Neuron (in vitro differentiated cells): ENCODE results near the gene SORCS3.

Experiments
- H2AFZ ChIP-seq: one replicate; pipeline ENCODE4 v1.6.1; 2013; ENCODE audit warnings: low read depth, mild to moderate bottlenecking, inconsistent platforms, low read length, moderate library complexity
- H3K27me3 ChIP-seq: one replicate; pipeline ENCODE4 v1.6.1; 2013; ENCODE audit warnings: low read length; ENCODE audit not compliant: insufficient read depth
- H3K36me3 ChIP-seq: one replicate; pipeline ENCODE4 v1.6.1; 2013; ENCODE audit warnings: low read length; ENCODE audit not compliant: insufficient read depth
- H3K4me1 ChIP-seq: one replicate; pipeline ENCODE4 v1.6.1; 2013; ENCODE audit warnings: low read length; ENCODE audit not compliant: insufficient read depth
- H3K4me3 ChIP-seq: 2 replicates; pipeline ENCODE4 v1.5.1; 2013; ENCODE audit warnings: mild to moderate bottlenecking, low read length, moderate library complexity
- H3K9me3 ChIP-seq: one replicate; pipeline ENCODE4 v1.6.1; 2013; ENCODE audit warnings: low read length

SORCS3 gene

DNA sequence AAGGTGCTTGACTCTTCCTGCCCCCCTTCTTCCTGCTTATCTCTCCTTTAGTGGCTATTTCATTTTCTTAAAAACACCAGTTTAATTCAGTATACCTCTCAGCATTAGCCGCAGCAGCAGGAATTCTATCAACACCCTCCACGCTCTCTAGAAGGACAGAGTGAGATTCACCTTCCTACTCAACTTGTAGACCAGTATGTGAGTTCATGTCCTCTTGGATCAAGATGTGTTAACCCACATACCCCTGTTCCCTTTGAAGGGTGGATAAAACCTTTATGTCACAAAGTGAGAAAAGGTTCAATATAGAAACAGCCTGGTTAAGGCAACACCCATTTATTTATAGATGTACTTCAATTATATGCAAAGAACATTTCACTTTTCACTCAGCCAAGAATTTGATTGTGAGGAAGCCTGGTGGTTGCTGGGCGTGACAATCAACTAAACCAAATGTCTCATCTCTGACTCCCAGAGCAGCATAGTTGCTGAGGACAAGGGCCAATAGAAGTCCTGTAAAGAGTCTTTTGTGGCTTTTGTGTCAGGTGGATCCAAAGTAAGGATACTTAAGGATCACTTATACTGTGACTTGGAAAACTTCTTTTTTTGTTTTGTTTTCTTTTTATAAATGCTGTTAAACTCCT is 617.1 kb downstream of the SORCS3 start:
- Histone ChIP-seq H3K36me3 (no peaks in the 10 kb centered on the region), H2AFZ (no peak overlapping the region), H3K4me1 (no peaks in the 10 kb centered on the region), H3K4me3 (no peak overlapping the region), H3K9me3 (no peaks in the 10 kb centered on the region), H3K27me3 (no peaks in the 10 kb centered on the region)

DNA sequence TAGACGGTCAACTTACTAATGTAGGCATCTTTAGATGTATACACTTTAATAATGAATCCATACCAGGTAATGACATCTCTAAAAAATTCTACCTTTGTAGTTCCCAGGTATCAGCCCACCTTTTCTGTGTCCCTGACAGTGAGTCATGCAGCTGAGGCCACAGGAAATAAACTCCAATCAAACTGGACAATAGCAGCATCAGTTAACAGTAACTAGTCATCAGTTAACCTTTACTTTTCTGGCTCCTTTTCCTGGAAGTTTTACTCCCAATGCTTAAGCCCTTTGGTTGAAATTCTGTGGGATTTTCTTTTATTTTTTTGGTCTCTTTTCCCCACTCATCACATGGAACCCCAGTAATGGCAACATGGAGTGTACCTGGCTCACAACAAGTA is 617.6 kb downstream of the SORCS3 start:
- no peak overlapping the region for H2AFZ ChIP-seq
- H3K9me3 ChIP-seq: no peaks in the 10 kb centered on the region
- H3K27me3 ChIP-seq: no peaks in the 10 kb centered on the region
- H3K4me3 ChIP-seq: no peak overlapping the region
- H3K36me3 ChIP-seq: no peaks in the 10 kb centered on the region
- no peaks in the 10 kb centered on the region for H3K4me1 ChIP-seq

DNA sequence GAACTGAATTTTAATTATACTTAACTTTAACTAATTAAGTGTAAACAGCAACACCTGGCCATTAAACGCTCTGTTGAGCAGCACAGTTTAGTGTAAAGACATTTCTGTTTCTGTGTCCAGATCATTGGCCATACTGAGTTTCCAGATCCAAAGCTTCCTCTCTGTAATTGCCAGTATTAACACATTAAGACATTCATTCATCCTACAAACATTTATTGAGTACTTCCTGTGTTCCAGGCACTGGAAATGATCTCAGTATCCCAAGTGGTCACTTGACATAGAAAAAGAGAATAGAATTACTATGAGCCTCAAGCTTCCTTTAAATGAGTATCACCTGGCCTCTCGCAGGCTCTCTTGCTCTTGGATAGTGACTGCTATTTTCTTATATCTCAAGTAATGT is 618.1 kb downstream of the SORCS3 start:
- H3K4me3 ChIP-seq: no peak overlapping the region
- no peaks in the 10 kb centered on the region for H3K27me3 ChIP-seq
- H3K36me3 ChIP-seq: no peaks in the 10 kb centered on the region
- no peak overlapping the region for H2AFZ ChIP-seq
- no peaks in the 10 kb centered on the region for H3K9me3 ChIP-seq
- no peaks in the 10 kb centered on the region for H3K4me1 ChIP-seq

DNA sequence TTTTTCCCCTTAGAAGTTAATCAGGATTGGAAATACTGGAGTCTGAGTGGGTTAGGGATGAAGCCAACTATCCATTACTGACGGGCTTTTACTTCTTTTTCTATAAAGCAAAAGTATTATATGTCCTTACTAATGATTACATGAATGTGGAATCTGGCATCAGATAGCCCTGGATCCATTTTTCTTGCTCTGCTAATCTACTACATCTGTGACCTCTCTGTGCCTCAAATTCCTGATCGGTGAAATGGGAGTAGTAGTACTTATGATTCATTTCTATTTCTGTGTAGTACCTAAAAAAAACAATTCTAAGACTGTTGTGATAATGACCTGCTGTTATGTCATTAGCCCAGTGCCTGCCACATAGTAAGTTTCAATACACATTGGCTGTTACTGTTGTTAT is 621.6 kb downstream of the SORCS3 start:
- Histone ChIP-seq H3K27me3 (no peaks in the 10 kb centered on the region), H3K36me3 (no peaks in the 10 kb centered on the region), H2AFZ (no peak overlapping the region), H3K4me3 (no peak overlapping the region), H3K9me3 (no peaks in the 10 kb centered on the region), H3K4me1 (no peaks in the 10 kb centered on the region)

DNA sequence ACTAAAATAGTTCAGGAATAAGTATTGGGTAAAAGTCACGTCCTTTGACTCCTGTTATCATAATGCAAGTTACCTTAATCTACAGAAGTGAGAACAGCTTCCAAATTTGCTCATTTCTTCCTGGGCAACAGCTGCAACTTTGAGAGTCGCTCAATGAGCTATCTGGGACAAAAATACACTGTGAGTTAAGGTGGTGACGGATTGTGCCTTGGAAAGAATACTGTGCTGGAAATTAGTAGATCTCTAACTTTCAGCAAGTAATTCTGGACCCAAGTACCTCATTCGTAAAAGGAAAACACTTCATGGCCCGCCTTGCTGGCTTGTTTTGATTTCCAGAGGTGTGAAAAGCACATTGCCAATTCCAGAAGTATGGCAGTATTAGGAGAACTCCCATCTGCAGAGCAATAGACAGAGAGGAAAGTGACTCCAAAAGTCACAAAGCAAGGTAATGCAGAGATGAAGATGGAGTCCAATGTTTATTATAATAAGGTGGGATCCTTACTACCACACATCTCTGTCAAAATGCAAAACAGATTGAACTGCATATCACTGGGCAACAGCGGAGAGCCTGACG is 626.0 kb downstream of the SORCS3 start:
- no peak overlapping the region for H2AFZ ChIP-seq
- H3K9me3 ChIP-seq: no peaks in the 10 kb centered on the region
- no peaks in the 10 kb centered on the region for H3K36me3 ChIP-seq
- H3K27me3 ChIP-seq: no peaks in the 10 kb centered on the region
- no peak overlapping the region for H3K4me3 ChIP-seq
- no peaks in the 10 kb centered on the region for H3K4me1 ChIP-seq

DNA sequence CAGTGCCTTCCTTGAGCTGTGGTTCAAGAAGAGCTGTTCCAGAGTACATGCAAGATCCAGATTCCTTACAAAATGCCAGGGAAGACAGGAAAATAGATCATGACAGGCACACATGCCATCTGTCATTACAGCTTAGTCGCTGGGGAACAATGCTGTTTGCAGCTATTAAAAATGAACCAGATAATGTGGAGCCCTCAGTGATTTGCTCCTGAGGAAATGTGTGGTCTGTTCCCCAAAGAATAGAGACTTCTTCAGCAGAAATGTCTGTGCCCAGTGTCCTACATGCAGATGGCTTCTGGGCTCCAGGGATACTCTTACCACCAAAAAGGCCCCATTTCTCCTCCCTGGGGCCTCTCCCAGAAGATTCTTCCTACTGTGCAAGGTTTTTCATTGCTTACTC is 627.9 kb downstream of the SORCS3 start:
- no peaks in the 10 kb centered on the region for H3K9me3 ChIP-seq
- H3K4me1 ChIP-seq: no peaks in the 10 kb centered on the region
- no peak overlapping the region for H3K4me3 ChIP-seq

DNA sequence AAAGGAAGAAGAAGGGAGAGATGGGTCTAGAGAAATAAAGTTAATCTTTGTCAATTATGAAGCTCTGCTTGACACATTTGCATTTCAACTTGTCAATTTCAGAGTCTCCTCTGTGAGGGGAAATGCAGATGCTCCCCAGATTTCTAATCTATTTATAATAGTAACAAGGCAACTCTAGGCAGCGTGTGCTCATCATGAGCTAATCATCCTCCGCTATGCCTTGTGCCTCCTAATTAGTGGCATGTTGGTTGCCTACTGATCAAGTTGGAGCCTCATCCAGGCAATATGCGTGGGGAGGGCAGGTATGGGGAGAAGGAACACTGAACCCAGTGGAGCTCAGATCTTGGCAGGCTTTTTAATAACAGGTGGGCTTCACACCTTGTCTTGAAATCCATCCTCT is 628.6 kb downstream of the SORCS3 start:
- no peaks in the 10 kb centered on the region for H3K27me3 ChIP-seq
- no peaks in the 10 kb centered on the region for H3K36me3 ChIP-seq
- no peaks in the 10 kb centered on the region for H3K4me1 ChIP-seq
- H3K9me3 ChIP-seq: no peaks in the 10 kb centered on the region
- H3K4me3 ChIP-seq: no peak overlapping the region
- no peak overlapping the region for H2AFZ ChIP-seq

More for the DNA sequence above, 627.9 kb downstream of the SORCS3 start:
- Histone ChIP-seq H3K27me3 (no peaks in the 10 kb centered on the region), H3K36me3 (no peaks in the 10 kb centered on the region), H2AFZ (no peak overlapping the region)

DNA sequence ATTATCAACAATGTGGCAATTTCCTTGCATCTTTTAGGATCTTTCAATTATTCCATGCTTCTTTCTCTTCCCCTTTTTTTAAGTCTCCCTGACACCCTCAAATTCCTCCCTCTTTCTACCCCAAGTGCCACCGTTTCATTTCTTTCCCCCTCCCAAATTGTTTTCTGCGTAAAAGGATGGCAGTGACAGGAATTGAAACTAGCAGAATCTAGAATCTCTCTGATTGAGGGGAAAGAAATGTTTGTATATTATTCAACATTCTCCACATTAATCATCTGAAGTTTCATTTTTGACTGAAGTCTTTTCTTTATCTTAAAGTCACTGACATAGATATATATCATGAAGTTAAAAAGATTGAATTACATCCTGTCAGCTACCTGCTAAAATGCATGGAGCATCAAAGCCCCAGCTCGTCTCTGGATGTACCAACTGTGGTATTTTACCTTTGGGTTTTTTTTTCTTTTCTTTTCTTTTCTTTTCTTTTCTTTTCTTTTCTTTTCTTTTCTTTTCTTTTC is 633.5 kb downstream of the SORCS3 start:
- no peaks in the 10 kb centered on the region for H3K27me3 ChIP-seq
- no peaks in the 10 kb centered on the region for H3K9me3 ChIP-seq
- H3K4me1 ChIP-seq: no peaks in the 10 kb centered on the region
- no peak overlapping the region for H2AFZ ChIP-seq
- H3K36me3 ChIP-seq: no peaks in the 10 kb centered on the region
- no peak overlapping the region for H3K4me3 ChIP-seq

DNA sequence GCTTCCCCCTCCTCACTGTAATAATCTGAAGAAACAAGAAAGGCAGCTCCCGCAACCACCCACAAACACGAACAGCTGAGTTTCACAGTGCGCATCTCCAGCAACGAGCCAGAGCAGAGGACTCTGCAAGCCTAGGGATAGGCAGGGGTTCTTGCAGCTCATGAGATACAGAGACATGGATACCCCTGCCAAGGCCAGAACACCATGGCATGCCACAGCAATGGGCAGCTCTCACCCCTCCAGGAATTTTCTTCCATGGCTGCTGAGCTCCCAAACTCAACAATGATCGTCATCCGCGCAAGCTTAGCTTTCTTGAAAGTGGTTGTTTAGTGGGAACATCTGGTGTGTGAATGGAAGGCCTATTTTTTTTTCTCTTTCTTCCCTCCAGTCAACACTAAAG is 637.3 kb downstream of the SORCS3 start:
- H3K9me3 ChIP-seq: no peaks in the 10 kb centered on the region
- H3K4me1 ChIP-seq: no peaks in the 10 kb centered on the region
- no peaks in the 10 kb centered on the region for H3K36me3 ChIP-seq
- H2AFZ ChIP-seq: no peak overlapping the region
- H3K4me3 ChIP-seq: no peak overlapping the region
- H3K27me3 ChIP-seq: no peaks in the 10 kb centered on the region

DNA sequence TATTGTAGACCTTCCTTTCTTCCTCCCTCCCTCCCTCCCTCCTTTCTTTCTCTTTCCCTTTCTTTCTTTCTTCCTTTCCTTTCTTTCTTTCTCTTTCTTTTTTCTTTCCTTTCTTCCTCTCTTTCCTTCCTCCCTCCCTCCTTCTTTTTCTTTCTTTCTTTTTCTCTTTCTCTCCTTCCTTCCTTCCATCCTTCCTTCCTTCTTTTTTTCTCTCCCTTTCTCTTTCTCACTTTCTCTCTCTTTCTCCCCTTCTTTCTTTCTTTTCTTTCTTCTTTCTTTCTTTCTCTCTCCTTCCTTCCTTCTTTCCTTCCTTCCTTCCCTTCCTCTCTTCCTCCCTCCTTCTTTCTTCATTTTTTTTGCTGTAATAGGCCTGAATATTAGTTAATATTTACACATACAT is 638.0 kb downstream of the SORCS3 start:
- Histone ChIP-seq H2AFZ (no peak overlapping the region), H3K9me3 (no peaks in the 10 kb centered on the region), H3K36me3 (no peaks in the 10 kb centered on the region), H3K27me3 (no peaks in the 10 kb centered on the region), H3K4me3 (no peak overlapping the region), H3K4me1 (no peaks in the 10 kb centered on the region)

DNA sequence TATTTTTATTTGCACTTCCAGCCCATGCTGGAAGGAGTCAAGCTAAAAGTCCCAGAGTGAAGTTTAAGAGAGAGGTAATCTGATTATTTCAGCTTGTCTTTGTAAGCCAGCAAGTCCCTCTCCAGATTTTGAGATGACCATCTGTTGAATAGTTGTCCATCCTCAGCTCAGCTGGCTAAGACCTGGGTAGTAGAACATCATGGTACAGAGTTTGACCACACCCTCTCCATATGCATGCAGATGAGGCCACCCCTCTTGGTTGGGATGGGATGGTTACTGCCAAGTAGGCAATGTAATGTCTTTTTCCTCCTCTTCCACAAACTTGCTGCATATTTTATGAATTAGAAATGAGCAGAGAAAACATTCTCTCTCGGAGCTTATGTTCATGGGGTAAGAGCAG is 639.8 kb downstream of the SORCS3 start:
- no peaks in the 10 kb centered on the region for H3K27me3 ChIP-seq
- H3K9me3 ChIP-seq: no peaks in the 10 kb centered on the region
- no peaks in the 10 kb centered on the region for H3K36me3 ChIP-seq
- H3K4me1 ChIP-seq: no peaks in the 10 kb centered on the region
- no peak overlapping the region for H2AFZ ChIP-seq
- H3K4me3 ChIP-seq: no peak overlapping the region

DNA sequence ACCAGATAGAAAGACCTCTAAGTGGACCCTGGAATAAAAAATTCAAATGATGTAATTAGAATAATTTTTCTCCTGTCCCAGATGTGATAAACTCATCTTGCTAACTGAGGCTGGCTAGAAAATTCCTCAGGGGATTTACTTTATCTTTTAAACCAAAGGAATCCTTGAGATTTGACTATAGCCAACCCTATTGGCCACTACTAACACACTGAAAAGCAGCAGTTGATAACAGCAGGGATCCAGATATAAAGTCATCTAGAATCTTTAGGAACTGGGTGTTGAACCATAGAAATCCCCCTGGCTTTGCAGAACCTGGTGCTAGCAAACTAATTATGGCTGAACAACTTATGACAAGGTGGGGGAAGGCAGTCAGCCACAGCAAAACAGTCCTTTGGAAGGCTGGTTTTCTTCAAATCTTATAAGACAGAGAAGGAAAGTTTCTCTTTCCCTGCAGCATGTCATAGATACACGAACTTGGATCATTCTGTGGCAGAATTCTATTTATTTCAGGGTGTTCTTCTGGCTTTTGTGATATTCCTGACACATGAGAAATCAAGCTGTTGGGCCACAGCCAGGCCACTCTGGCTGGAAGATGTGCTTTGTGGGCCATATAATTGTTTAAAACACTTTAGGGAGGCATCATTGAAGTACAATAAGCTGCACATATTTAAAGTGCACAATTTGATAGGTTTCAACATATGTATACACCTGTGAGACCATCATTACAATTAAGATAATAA is 643.6 kb downstream of the SORCS3 start:
- H3K27me3 ChIP-seq: no peaks in the 10 kb centered on the region
- H3K36me3 ChIP-seq: no peaks in the 10 kb centered on the region
- H3K4me1 ChIP-seq: no peaks in the 10 kb centered on the region
- H3K4me3 ChIP-seq: no peak overlapping the region
- H2AFZ ChIP-seq: no peak overlapping the region
- H3K9me3 ChIP-seq: no peaks in the 10 kb centered on the region

DNA sequence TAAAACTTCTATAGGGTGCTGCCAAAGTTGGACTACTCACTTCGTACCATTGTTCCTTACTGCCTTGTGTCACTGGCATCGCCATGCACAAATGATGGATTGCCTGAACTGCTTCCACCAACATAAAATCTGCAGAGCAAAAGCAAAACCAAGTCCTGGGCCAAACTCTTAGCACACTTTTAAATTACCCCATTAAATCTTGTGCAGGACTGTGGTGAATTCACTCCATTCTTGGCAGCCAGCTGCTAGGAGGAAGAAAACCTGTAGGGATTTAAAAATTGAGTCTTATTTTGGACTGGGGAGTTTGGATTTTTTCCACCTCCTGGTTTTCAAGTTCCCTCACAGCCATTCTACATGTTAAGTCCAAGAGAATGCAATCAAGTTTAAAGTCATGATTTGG is 646.9 kb downstream of the SORCS3 start:
- Histone ChIP-seq H3K9me3 (no peaks in the 10 kb centered on the region), H3K4me1 (no peaks in the 10 kb centered on the region), H3K4me3 (no peak overlapping the region), H2AFZ (no peak overlapping the region), H3K27me3 (no peaks in the 10 kb centered on the region), H3K36me3 (no peaks in the 10 kb centered on the region)
